Subcutaneous adipose tissue (tissue), 4 donors: Measurements from ENCODE around the gene LRRC1. TPM values are rescaled to one million over a fixed set of nuclear protein-coding genes. Genes with fewer than 3 reads are reported as not detected.

Experiments
- total RNA-seq, 4 donors: library from RNA; depleted of rRNA; stranded (reverse); fragments of >200 nt; gene quantifications; one replicate each; pipeline ENCODE4 v1.1.0, GENCODE V29; 2016
- TF ChIP-seq, protein P1 (sequence below): fragments of 450-650 bp; IDR thresholded peaks from one replicate; pipeline ENCODE4 v1.5.1; 2016; ENCODE audit warnings: low read depth, mild to moderate bottlenecking, control low read depth, antibody characterized with exemption, moderate library complexity

The LRRC1 gene
- total RNA-seq, 4 donors from 2014 or later: 10.5 to 28.3 (median 18.0) TPM

DNA sequence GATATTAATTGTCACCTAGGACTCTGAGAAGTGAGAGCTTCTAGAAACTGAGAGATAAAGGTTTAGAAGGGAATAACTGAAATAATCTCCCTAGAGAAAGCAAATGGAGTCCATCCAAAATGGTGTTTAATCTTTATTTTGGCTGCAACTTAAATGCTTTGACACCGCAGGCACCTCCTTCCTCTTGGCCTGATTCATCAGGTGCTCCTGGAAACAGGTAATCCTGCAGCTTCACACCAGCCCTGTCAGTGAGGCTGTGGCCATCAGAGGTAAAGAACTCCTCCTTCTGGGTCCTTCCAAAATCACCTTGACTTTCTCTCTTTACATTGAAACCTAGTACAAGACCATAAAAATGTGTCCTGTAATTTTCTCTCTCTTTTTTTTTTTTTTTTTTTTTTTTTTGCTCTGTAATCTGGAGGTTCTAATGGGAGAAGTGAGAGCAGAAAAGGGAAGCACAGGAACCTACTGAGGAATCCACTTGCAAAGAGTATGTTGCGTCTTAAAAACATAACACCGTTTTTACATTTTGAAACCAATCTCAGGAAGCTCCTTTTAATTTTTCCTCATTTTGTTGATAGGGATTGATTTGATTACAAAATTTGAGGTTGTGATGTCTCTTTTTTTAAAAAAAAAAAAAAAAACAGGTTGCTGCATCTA is 124.2 kb downstream of the LRRC1 start:
- TF ChIP-seq, protein P1, sequence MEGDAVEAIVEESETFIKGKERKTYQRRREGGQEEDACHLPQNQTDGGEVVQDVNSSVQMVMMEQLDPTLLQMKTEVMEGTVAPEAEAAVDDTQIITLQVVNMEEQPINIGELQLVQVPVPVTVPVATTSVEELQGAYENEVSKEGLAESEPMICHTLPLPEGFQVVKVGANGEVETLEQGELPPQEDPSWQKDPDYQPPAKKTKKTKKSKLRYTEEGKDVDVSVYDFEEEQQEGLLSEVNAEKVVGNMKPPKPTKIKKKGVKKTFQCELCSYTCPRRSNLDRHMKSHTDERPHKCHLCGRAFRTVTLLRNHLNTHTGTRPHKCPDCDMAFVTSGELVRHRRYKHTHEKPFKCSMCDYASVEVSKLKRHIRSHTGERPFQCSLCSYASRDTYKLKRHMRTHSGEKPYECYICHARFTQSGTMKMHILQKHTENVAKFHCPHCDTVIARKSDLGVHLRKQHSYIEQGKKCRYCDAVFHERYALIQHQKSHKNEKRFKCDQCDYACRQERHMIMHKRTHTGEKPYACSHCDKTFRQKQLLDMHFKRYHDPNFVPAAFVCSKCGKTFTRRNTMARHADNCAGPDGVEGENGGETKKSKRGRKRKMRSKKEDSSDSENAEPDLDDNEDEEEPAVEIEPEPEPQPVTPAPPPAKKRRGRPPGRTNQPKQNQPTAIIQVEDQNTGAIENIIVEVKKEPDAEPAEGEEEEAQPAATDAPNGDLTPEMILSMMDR: no peak

DNA sequence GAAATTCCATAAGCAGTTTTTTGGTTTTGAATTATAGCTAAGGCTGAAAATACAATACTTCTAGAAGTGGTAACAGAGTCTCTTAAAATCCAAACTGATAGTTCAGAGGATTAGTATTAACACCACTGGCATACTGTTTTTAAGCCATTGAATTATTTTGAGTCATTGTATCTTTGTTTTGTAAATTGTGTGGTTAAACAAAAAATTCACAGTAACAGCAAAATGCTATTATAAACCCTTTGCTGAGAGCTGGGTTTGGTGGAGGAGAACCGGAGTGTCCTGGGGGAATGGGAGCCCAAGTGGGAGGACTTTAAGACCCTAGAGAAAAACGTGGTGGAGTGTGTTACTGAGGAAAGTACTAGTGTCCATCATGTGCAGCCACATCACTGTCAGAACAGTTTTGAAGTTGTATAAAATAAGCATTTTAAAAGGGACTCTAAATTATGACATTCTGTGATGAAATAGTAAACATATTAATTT is 125.1 kb downstream of the LRRC1 start:
- TF ChIP-seq, protein P1: no peak

DNA sequence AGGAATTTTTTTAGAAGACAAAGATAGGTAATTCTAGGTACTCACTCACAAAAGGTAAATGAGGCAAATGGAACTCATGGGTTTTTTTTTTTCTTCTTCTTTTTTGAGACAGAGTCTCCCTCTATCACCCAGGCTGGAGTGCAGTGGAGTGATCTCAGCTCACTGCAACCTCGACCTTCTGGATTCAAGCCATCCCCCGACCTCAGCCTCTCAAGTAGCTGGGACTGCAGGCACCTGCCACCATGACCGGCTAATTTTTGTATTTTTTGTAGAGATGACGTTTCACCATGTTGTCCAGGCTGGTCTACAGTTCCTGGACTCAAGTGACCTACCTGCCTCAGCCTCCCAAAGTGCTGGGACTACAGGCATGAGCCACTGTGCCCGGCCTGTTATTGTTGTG is 126.1 kb downstream of the LRRC1 start:
- TF ChIP-seq, protein P1: no peak

DNA sequence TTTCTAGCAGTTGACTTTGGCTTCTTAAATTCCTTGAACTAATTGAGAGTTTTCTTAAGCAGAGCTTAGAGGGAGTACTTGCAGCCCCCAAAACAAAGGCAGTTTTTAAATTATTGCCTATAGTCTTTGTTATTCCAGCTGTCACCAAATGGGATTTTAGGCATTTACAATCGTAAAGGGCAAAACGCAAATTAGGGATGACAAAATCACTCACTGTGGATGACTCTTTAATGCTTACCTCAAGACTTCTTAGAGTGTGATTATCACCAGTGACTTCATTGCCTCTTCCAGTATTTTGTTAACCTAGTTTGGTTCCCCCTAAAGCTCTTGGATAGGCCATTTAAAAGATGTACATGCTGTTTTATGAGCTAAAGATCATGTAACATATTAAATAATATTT is 126.8 kb downstream of the LRRC1 start:
- TF ChIP-seq, protein P1: no peak

DNA sequence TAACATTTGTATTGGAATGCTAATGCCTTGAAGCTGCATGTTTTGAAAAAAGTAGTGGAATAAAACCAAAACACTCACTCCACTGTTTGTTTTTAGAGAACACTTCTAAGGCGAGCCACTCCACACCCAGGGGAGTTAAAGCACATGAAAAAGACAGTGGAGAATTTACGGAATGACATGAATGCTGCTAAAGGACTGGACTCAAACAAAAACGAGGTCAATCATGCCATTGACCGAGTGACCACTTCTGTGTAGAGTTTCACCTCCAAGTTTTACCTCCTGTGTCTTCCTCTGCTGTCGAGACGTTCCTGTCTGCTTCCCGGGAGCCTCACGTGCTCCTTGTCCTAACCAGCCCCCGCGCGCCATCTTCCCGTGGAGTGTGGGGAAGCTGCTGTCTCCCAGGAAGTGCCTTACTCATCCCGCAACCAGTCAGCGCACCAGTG is 127.8 kb downstream of the LRRC1 start:
- TF ChIP-seq, protein P1: no peak

DNA sequence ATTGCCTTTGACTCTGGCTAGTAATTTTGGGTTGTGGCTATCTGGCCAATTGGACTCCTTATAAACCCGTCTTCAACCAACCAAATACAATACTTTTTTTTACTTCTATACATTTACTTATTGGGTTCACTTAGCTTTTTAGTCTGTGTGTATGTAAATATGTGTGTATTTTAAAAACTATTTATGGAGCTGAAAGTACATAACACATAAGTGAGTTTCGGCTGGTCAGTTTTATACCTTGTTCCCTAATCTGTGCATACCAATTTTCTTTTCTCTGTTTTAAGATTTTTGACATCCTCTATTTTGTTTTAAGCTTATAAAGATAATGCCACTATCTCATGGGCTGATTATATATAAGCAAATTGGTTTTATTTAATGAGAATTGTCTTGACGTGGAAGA is 129.5 kb downstream of the LRRC1 start:
- TF ChIP-seq, protein P1: no peak

DNA sequence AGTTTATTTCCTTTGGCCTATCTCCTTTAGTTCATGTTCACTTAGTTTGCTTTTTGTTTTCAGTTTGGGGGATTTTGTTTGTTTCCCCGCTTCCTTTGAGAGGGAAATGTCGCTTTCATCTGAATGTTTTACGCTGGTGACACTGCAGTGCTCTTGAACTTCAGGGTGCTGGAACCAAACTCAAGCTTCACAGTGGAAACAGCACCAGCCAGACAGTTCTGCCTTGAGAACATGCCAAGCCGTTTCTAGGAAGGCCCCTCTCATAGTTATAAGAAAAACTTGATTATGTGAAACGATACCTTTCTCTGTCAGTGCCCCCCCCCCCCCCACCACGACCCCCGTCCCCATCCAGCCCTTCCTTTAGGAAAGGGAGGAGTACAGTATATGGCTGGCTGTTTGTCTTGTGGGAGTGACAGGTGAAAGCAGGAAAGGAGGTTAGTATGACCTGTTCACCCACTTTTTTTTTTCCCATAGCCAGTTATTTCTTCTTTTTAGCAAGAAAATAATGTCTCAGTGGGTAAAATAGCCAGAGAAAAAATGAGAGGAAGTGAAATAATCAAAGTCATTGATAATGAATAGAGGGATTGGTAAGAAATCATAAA is 130.1 kb downstream of the LRRC1 start:
- TF ChIP-seq, protein P1: no peak
